DND-41 (cell line): ENCODE results near the gene RUFY3.

ENCODE experiments used
- ATAC-seq: fragments of 200-7000 bp; cut with Tn5 transposase; 3 replicates; pipeline ENCODE4 v1.9.1; 2021; ENCODE audit warnings: low read depth; ENCODE audit not compliant: insufficient read depth
- DNase-seq: peaks from one replicate; pipeline ENCODE4 v3.0.0-alpha.2; 2020
- H2AFZ ChIP-seq: 2 replicates; pipeline ENCODE4 v1.6.0; 2012; ENCODE audit warnings: low read depth, low read length
- H3K27ac ChIP-seq: 2 replicates; pipeline ENCODE4 v1.5.1; 2012; ENCODE audit warnings: low read length, inconsistent platforms
- H3K27me3 ChIP-seq: fragments of 200-600 bp; sonication (generic); 2 replicates; pipeline ENCODE4 v1.6.0; 2012; ENCODE audit warnings: low read length, mild to moderate bottlenecking, inconsistent platforms; ENCODE audit not compliant: insufficient read depth, poor library complexity
- H3K36me3 ChIP-seq: 2 replicates; pipeline ENCODE4 v1.5.1; 2012; ENCODE audit warnings: low read length, inconsistent platforms; ENCODE audit not compliant: insufficient read depth
- H3K4me1 ChIP-seq: 2 replicates; pipeline ENCODE4 v1.5.1; 2012; ENCODE audit warnings: mild to moderate bottlenecking, low read length; ENCODE audit not compliant: insufficient read depth
- H3K4me2 ChIP-seq: 2 replicates; pipeline ENCODE4 v1.6.0; 2012; ENCODE audit warnings: mild to moderate bottlenecking, moderate library complexity, low read length, inconsistent platforms; ENCODE audit not compliant: insufficient read depth
- H3K4me3 ChIP-seq, 2 experiments: fragments of 200-600 bp in 1 of 2; shearing (Covaris generic) in 1 of 2; 2 replicates each; pipeline ENCODE4 v1.5.1; 2012 to 2016; ENCODE audit warnings: inconsistent platforms in 2 of 2, low read length in 2 of 2, mild to moderate bottlenecking in 2 of 2, low read depth in 1 of 2, moderate library complexity in 1 of 2
- H3K79me2 ChIP-seq: 2 replicates; pipeline ENCODE4 v1.6.0; 2012; ENCODE audit warnings: low read length, inconsistent platforms; ENCODE audit not compliant: insufficient read depth
- H3K9ac ChIP-seq: 2 replicates; pipeline ENCODE4 v1.6.0; 2012; ENCODE audit warnings: low read depth, mild to moderate bottlenecking, inconsistent platforms, low read length, moderate library complexity
- H3K9me3 ChIP-seq: 2 replicates; pipeline ENCODE4 v1.5.1; 2012; ENCODE audit warnings: low read length, moderate library complexity, mild to moderate bottlenecking, inconsistent platforms; ENCODE audit not compliant: insufficient read depth, severe bottlenecking
- H4K20me1 ChIP-seq: 2 replicates; pipeline ENCODE4 v1.6.0; 2012; ENCODE audit warnings: low read length; ENCODE audit not compliant: insufficient read depth
- CTCF ChIP-seq: IDR thresholded peaks from 2 replicates; pipeline ENCODE4 v1.5.1; 2012; ENCODE audit warnings: borderline replicate concordance, low read length, moderate library complexity, mild to moderate bottlenecking; ENCODE audit not compliant: poor library complexity, severe bottlenecking; ENCODE audit errors: extremely low read depth
- EZH2 ChIP-seq: IDR thresholded peaks from 3 replicates; pipeline ENCODE4 v1.6.1; 2012; ENCODE audit warnings: borderline replicate concordance, low read depth, mild to moderate bottlenecking, moderate library complexity, low read length, inconsistent platforms; ENCODE audit not compliant: severe bottlenecking

Gene RUFY3

GRCh38 chr4:70841951-70842350 lies 120.2 kb downstream of the RUFY3 start:
- no peak overlapping the region for H3K4me2 ChIP-seq
- peaks cover 24% of the 10 kb centered on the region for H4K20me1 ChIP-seq
- no peak for TF ChIP-seq CTCF
- TF ChIP-seq EZH2 = no peak
- no peaks in the 10 kb centered on the region for H3K27me3 ChIP-seq
- H3K4me1 ChIP-seq = peaks cover 10% of the 10 kb centered on the region
- H3K9ac ChIP-seq = no peak overlapping the region
- DNase-seq = no peak
- no peak overlapping the region for H3K4me3 ChIP-seq
- H3K9me3 ChIP-seq = no peaks in the 10 kb centered on the region
- ATAC-seq = no peak
- H2AFZ ChIP-seq = no peak overlapping the region
- H3K79me2 ChIP-seq = peaks cover 26% of the 10 kb centered on the region
- H3K36me3 ChIP-seq = peaks cover 19% of the 10 kb centered on the region
- no peak overlapping the region for H3K27ac ChIP-seq

- Histone ChIP-seq H3K4me1 (peaks cover 3% of the 10 kb centered on the region; the same call in 1 of the 2 replicates), H3K27ac (no peak overlapping the region), H2AFZ (no peak overlapping the region), H3K27me3 (no peaks in the 10 kb centered on the region), H3K9me3 (no peaks in the 10 kb centered on the region), H3K4me2 (no peak overlapping the region), H3K79me2 (peaks cover 17% of the 10 kb centered on the region), H3K4me3 (no peak overlapping the region), H3K36me3 (peaks cover 16% of the 10 kb centered on the region; the same call in 1 of the 2 replicates), H3K9ac (no peak overlapping the region), H4K20me1 (peaks cover 16% of the 10 kb centered on the region)
- DNase-seq = no peak
- no peak for ATAC-seq
- TF ChIP-seq EZH2 = no peak
- no peak for TF ChIP-seq CTCF
Measured at GRCh38 chr4:70842761-70843435, 121.1 kb downstream of the RUFY3 start.

GRCh38 chr4:70844180-70844579 lies 122.4 kb downstream of the RUFY3 start:
- Histone ChIP-seq H3K4me2 (no peak overlapping the region), H3K4me3 (no peak overlapping the region), H2AFZ (no peak overlapping the region), H3K79me2 (peaks cover 5% of the 10 kb centered on the region), H3K4me1 (peaks cover 3% of the 10 kb centered on the region; the same call in 1 of the 2 replicates), H3K27me3 (no peaks in the 10 kb centered on the region), H4K20me1 (peaks cover 5% of the 10 kb centered on the region; the same call in 1 of the 2 replicates), H3K9ac (no peak overlapping the region), H3K9me3 (no peaks in the 10 kb centered on the region), H3K27ac (no peak overlapping the region), H3K36me3 (peaks cover 4% of the 10 kb centered on the region; the same call in 1 of the 2 replicates)
- TF ChIP-seq EZH2 (no peak), CTCF (no peak)
- no peak for ATAC-seq
- DNase-seq = no peak
